Measurements from ENCODE around the gene SNRPD1. TPM values are rescaled to one million over a fixed set of nuclear protein-coding genes. Genes with fewer than 3 reads are reported as not detected.
"Not testable (repeated sequence)": the region's sequence is repeated elsewhere in the genome, so short reads cannot be mapped to it uniquely, and the experiment has no call there.

SNRPD1 gene
- total RNA-seq, 1 donor from 2014 or later, result 54.3 TPM

DNA sequence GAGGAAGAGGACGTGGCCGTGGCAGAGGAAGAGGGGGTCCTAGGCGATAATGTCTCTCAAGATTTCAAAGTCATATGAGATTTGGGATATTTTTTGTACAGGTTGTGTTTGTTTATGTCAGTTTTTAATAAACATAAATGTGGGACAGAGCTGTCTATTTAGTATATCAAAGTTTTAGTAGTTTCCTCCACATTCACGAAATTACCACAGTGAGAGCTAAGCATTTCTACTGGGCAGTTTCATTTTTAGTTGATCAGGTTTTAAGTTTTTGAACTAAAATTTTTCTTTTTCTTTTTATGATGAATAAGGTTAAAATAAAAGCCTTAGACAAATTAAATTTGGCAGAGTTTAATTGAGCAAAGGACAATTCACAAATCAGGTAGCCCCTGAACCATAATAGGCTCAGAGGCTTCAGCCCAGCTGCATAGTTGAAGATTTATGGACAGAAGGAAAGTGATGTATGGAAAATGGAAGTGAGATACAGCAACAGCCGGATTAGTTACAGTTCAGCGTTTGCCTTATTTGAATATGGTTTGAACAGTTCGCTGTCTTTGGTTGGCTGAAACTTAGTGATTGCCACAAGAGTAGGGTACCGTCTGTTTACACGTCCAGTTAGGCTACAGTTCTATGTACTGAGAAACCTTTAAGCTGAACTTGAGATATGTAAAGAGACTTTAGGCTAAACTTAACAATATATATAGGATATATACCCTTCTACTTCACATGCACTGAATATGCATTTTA lies 17.1 kb downstream of the SNRPD1 start:
- H3K4me3 ChIP-seq (ENCODE audit: low read depth, low read length), result no peak overlapping the region
- DNase-seq (ENCODE audit: low read depth), result no peak
- TF ChIP-seq, protein P1, sequence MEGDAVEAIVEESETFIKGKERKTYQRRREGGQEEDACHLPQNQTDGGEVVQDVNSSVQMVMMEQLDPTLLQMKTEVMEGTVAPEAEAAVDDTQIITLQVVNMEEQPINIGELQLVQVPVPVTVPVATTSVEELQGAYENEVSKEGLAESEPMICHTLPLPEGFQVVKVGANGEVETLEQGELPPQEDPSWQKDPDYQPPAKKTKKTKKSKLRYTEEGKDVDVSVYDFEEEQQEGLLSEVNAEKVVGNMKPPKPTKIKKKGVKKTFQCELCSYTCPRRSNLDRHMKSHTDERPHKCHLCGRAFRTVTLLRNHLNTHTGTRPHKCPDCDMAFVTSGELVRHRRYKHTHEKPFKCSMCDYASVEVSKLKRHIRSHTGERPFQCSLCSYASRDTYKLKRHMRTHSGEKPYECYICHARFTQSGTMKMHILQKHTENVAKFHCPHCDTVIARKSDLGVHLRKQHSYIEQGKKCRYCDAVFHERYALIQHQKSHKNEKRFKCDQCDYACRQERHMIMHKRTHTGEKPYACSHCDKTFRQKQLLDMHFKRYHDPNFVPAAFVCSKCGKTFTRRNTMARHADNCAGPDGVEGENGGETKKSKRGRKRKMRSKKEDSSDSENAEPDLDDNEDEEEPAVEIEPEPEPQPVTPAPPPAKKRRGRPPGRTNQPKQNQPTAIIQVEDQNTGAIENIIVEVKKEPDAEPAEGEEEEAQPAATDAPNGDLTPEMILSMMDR (conservative IDR thresholded peaks at IDR 0.05; ENCODE audit: low read depth, low read length), result no peak

DNA sequence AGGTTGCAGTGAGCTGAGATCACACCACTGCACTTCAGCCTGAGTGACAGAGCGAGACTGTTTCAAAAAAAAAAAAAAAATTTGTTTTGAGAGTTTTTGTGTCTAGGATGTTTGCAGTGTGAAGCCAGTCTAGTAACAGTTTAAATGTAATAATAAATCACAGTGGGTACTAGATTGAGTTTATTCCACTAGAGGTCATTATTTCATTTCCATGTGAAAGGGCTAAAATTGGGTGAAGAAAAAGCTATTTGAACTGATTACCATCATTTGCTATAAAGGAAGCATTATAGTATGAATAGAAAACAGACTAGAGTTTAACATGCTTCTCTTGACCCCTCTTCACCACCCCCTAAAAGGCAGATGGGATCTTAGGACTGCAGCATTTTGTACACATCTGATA lies 20.3 kb downstream of the SNRPD1 start:
- no peak for DNase-seq (ENCODE audit: low read depth)
- H3K4me3 ChIP-seq (ENCODE audit: low read depth, low read length), result no peak overlapping the region
- TF ChIP-seq, protein P1 (conservative IDR thresholded peaks at IDR 0.05; ENCODE audit: low read depth, low read length), result peak; percentile 31

DNA sequence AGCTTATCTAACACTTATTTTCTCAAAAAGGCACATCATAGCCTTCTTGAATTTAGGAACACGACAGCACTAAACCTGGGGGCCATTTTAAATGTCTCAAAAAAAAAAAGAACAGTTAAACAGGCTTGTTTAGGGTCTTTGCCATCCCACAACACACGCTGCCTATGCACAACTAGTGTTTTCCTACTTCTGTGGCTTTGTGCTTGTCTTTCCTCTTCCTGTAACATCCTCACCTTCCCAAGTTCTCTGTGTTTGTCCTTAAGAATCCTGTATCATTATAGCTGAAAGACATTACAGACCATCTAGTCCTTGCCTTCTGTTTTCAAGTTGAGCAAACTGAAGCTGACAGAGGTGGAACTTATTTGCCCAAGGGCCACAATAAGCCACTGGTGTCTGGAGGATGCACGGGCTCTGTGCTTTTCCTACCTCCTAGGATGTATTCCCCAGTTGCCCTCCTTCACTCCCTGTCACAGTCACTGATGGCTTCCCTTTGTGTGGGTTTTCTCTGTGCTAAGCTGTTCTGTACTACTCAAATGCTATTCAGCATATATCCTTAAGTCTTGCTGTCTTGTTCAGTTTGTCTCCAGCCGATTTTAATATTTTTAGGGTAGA lies 22.6 kb downstream of the SNRPD1 start:
- DNase-seq (ENCODE audit: low read depth), result no peak
- TF ChIP-seq, protein P1 (conservative IDR thresholded peaks at IDR 0.05; ENCODE audit: low read depth, low read length), result no peak
- H3K4me3 ChIP-seq (ENCODE audit: low read depth, low read length), result no peak overlapping the region

DNA sequence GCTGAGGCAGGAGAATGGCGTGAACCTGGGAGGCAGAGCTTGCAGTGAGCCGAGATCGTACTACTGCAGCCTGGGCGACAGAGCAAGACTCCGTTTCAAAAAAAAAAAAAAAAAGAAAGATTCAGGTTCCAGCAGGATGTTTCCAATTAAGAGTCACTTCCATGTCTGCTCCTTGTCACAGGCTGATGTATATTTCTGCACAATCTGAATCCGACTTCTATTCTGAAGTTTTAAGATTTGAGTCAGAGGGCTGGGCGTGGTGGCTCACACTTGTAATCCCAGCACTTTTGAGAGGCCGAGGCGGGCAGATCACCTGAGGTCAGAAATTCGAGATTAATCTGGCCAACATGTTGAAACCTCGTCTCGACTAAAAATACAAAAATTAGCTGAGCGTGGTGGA lies 24.7 kb downstream of the SNRPD1 start:
- TF ChIP-seq, protein P1 (conservative IDR thresholded peaks at IDR 0.05; ENCODE audit: low read depth, low read length), result no peak
- H3K4me3 ChIP-seq (ENCODE audit: low read depth, low read length), result no peak overlapping the region
- no peak for DNase-seq (ENCODE audit: low read depth)

DNA sequence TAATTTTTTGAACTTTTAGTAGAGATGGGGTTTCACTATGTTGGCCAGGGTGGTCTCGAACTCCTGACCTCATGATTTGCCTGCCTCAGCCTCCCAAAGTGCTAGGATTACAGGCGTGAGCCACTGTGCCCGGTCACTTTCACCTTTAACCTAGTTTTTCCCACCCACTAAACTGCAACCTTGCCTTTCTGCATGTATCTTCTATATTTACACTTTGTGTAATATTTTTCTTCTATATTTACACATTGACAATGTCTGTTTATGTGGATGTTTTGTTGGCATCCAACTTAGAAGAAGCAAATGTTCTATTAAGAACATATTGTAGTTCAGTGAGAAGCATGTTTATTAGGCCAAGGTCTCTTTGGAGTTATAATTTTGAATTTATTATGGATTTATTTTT lies 26.7 kb downstream of the SNRPD1 start:
- no peak for DNase-seq (ENCODE audit: low read depth)
- H3K4me3 ChIP-seq (ENCODE audit: low read depth, low read length), result no peak overlapping the region
- TF ChIP-seq, protein P1 (conservative IDR thresholded peaks at IDR 0.05; ENCODE audit: low read depth, low read length), result no peak

DNA sequence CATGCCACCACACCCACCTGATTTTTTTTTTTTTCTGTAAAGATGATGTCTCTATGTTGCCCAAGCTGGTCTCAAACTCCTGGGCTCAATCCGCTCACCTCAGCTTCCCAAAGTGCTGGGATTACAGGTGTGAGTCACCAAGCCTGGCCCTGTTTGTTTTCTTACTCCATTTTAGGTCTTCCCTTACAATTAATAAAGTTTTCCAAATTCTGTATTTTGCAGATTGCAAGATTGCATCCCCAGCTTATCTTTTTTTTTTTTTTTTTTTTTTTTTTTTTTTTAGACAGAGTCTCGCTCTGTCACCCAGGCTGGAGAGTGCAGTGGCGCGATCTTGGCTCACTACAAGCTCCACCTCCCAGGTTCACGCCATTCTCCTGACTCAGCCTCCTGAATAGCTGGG lies 28.3 kb downstream of the SNRPD1 start:
- not testable (repeated sequence) for H3K4me3 ChIP-seq (ENCODE audit: low read depth, low read length); DNase-seq (ENCODE audit: low read depth)

DNA sequence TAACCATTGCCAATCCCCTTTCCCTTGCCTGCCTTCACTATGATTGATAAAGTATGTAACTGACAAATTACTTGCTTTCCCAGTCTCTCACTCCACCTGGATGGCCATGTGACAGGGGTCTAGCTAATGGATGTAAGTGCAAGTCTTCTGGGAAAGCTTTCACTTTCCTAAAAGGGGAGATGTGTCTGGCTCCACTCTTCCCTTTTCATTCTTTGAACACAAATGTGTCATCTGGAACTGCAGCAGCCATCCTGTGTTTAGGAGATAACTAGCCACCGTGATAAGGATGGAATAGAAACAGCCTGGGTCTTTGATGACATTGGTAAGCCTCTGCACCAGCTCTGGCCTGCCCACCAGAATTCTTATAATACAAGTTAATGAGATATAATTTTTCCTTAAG lies 38.2 kb downstream of the SNRPD1 start:
- DNase-seq (ENCODE audit: low read depth), result no peak
- TF ChIP-seq, protein P1 (conservative IDR thresholded peaks at IDR 0.05; ENCODE audit: low read depth, low read length), result no peak
- no peak overlapping the region for H3K4me3 ChIP-seq (ENCODE audit: low read depth, low read length)

Measured in epithelial cell of proximal tubule (primary cell).